Neural cell (in vitro differentiated cells): Measurements from ENCODE around the gene PDCD2.
"Not testable (repeated sequence)": the region's sequence is repeated elsewhere in the genome, so short reads cannot be mapped to it uniquely, and the experiment has no call there.

Source experiments
- EP300 ChIP-seq: fragments of 450-650 bp; conservative IDR thresholded peaks from 2 replicates; pipeline ENCODE4 v1.6.1; 2014; ENCODE audit warnings: antibody characterized with exemption, mild to moderate bottlenecking, moderate library complexity; ENCODE audit not compliant: poor library complexity, severe bottlenecking
- MXI1 ChIP-seq: fragments of 450-650 bp; conservative IDR thresholded peaks from 2 replicates; pipeline ENCODE4 v1.6.1; 2014; ENCODE audit warnings: antibody characterized with exemption, mild to moderate bottlenecking; ENCODE audit not compliant: poor library complexity, severe bottlenecking
- TF ChIP-seq, protein P1 (sequence below): fragments of 450-650 bp; IDR thresholded peaks from 2 replicates; pipeline ENCODE4 v1.5.1; 2014; ENCODE audit warnings: antibody characterized with exemption, mild to moderate bottlenecking, moderate library complexity; ENCODE audit not compliant: poor library complexity, severe bottlenecking

- TF ChIP-seq, protein P1, sequence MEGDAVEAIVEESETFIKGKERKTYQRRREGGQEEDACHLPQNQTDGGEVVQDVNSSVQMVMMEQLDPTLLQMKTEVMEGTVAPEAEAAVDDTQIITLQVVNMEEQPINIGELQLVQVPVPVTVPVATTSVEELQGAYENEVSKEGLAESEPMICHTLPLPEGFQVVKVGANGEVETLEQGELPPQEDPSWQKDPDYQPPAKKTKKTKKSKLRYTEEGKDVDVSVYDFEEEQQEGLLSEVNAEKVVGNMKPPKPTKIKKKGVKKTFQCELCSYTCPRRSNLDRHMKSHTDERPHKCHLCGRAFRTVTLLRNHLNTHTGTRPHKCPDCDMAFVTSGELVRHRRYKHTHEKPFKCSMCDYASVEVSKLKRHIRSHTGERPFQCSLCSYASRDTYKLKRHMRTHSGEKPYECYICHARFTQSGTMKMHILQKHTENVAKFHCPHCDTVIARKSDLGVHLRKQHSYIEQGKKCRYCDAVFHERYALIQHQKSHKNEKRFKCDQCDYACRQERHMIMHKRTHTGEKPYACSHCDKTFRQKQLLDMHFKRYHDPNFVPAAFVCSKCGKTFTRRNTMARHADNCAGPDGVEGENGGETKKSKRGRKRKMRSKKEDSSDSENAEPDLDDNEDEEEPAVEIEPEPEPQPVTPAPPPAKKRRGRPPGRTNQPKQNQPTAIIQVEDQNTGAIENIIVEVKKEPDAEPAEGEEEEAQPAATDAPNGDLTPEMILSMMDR, result not testable (repeated sequence)
- TF ChIP-seq EP300, MXI1: not testable (repeated sequence)
These were observed 31.6 kb upstream of the PDCD2 start for GRCh38 chr6:170616020-170616554.
